T-cell (primary cell): ENCODE measurements around the gene ALB. TPM values are rescaled to one million over a fixed set of nuclear protein-coding genes. Genes with fewer than 3 reads are reported as not detected.
"Not testable (repeated sequence)": the region's sequence is repeated elsewhere in the genome, so short reads cannot be mapped to it uniquely, and the experiment has no call there.

Experiments
- ATAC-seq, 4 experiments: fragments of 200-7000 bp in 3 of 4; fragments of 150-1000 bp in 1 of 4; cut with Tn5 transposase; replicated peaks in 1 of 4; 1 replicate in 3 of 4; 2 replicates in 1 of 4; pipeline ENCODE4 v1.10.0; 2021; ENCODE audit warnings: moderate library complexity in 3 of 4, mild to moderate bottlenecking in 2 of 4, moderate number of reproducible peaks in 1 of 4
- CTCF ChIA-PET, 2 donors: fragments of 300-600 bp; sonication (Branson Sonifier 250); formaldehyde crosslinking; loops; one replicate each; lab custom pipeline; 2022; ENCODE audit warnings: antibody characterized with exemption in 2 of 2; lab: Charles Lee
- POLR2A ChIA-PET, 2 donors: fragments of 300-600 bp; sonication (Branson Sonifier 250); formaldehyde crosslinking; loops; one replicate each; lab custom pipeline; 2022; ENCODE audit warnings: antibody characterized with exemption in 2 of 2; lab: Charles Lee
- DNase-seq, 35 experiments: peaks; one replicate each; pipeline versions ENCODE4 v3.0.0 to v3.0.0-alpha.2; 2013 to 2023
- H3K27ac ChIP-seq: one replicate; pipeline ENCODE4 v1.5.1; 2013; ENCODE audit warnings: low read length
- H3K27me3 ChIP-seq, 2 experiments: replicated peaks in 1 of 2; 1 replicate in 1 of 2; 2 replicates in 1 of 2; pipeline versions ENCODE4 v1.6.1 to v1.7.0; 2013; ENCODE audit warnings: low read length in 1 of 2, mixed read lengths in 1 of 2; ENCODE audit not compliant: control insufficient read depth in 2 of 2, insufficient read depth in 2 of 2; ENCODE audit errors: extremely low read depth in 1 of 2
- H3K36me3 ChIP-seq, 2 donors: 1 replicate in 1 of 2; 2 replicates in 1 of 2; pipeline versions ENCODE4 v1.6.1 to v1.7.0; 2013; ENCODE audit warnings: low read length in 1 of 2; ENCODE audit not compliant: control insufficient read depth in 2 of 2, insufficient read depth in 1 of 2; ENCODE audit errors: extremely low read depth in 1 of 2
- H3K4me1 ChIP-seq, 2 experiments: 1 replicate in 1 of 2; 2 replicates in 1 of 2; pipeline versions ENCODE4 v1.6.1 to v1.7.0; 2013; ENCODE audit warnings: low read length in 2 of 2, mixed read lengths in 1 of 2; ENCODE audit not compliant: insufficient read depth in 2 of 2, control insufficient read depth in 1 of 2; ENCODE audit errors: extremely low read depth in 1 of 2
- H3K4me3 ChIP-seq, 2 donors: 1 replicate in 1 of 2; 2 replicates in 1 of 2; pipeline versions ENCODE4 v1.5.1 to v1.7.0; 2013; ENCODE audit warnings: mild to moderate bottlenecking in 2 of 2, low read length in 1 of 2, moderate library complexity in 1 of 2; ENCODE audit not compliant: control insufficient read depth in 1 of 2; ENCODE audit errors: extremely low read depth in 1 of 2
- H3K9me3 ChIP-seq: 2 replicates; pipeline ENCODE4 v1.7.0; 2013
- H3K27ac Mint-ChIP-seq, 2 donors: one replicate each; pipeline ENCODE4 v1.8.0; 2020 to 2021; ENCODE audit warnings: mild to moderate bottlenecking in 2 of 2, mixed read lengths in 2 of 2
- H3K27me3 Mint-ChIP-seq, 2 donors: one replicate each; pipeline ENCODE4 v1.8.0; 2021 to 2022; ENCODE audit warnings: mixed read lengths in 2 of 2
- H3K36me3 Mint-ChIP-seq: one replicate; pipeline ENCODE4 v1.8.0; 2021; ENCODE audit warnings: mixed read lengths
- H3K4me1 Mint-ChIP-seq, 3 donors: one replicate each; pipeline ENCODE4 v1.8.0; 2020 to 2022; ENCODE audit warnings: mixed read lengths in 3 of 3, mild to moderate bottlenecking in 1 of 3
- H3K4me3 Mint-ChIP-seq, 3 donors: one replicate each; pipeline ENCODE4 v1.8.0; 2020 to 2022; ENCODE audit warnings: mild to moderate bottlenecking in 3 of 3, mixed read lengths in 3 of 3, moderate library complexity in 3 of 3
- H3K9me3 Mint-ChIP-seq, 3 donors: one replicate each; pipeline ENCODE4 v1.8.0; 2020 to 2022; ENCODE audit warnings: mixed read lengths in 3 of 3
- WGBS: methylation state at CpG from one replicate; pipeline ENCODE4 v1.1.5; 2013; ENCODE audit warnings: missing lambda C conversion rate; ENCODE audit not compliant: insufficient coverage; 5-methylcytosine and 5-hydroxymethylcytosine counted together
- total RNA-seq, 35 experiments: library from RNA in 6 of 35; stranded (reverse) in 6 of 35; fragments of 120-200 nt in 1 of 35; gene quantifications; one replicate each; pipeline versions ENCODE4 v1.2.1 to v1.2.4 and lab custom pipeline; 2013 to 2026

The ALB gene
- total RNA-seq, 5 donors from 2014 or later (not counting 1 experiment from before 2014, with no cell fraction given), result 30.4 to 58.6 (median 33.6) TPM; not detected in 2

- Histone ChIP-seq H3K27ac (no peak overlapping the region), H3K4me3 (no peak overlapping the region), H3K4me1 (no peaks in the 10 kb centered on the region), H3K9me3 (no peaks in the 10 kb centered on the region), H3K27me3 (no peaks in the 10 kb centered on the region), H3K36me3 (no peaks in the 10 kb centered on the region)
- H3K36me3 Mint-ChIP-seq, result no peaks in the 10 kb centered on the region
- no peaks in the 10 kb centered on the region for H3K4me1 Mint-ChIP-seq
- no peak overlapping the region for H3K27ac Mint-ChIP-seq
- H3K9me3 Mint-ChIP-seq, result no peaks in the 10 kb centered on the region
- DNase-seq (no peak), ATAC-seq (no peak)
- peaks cover 0 to 5% of the 10 kb centered on the region in 2 donors for H3K27me3 Mint-ChIP-seq
- H3K4me3 Mint-ChIP-seq, result no peak overlapping the region
- ChIA-PET POLR2A (no interaction called here), CTCF (no interaction called here)
- WGBS, result no CpG with 5 or more reads among the region's 5 CpGs
Observed at GRCh38 chr4:73378887-73379286, 25.2 kb upstream of the ALB start.

DNA sequence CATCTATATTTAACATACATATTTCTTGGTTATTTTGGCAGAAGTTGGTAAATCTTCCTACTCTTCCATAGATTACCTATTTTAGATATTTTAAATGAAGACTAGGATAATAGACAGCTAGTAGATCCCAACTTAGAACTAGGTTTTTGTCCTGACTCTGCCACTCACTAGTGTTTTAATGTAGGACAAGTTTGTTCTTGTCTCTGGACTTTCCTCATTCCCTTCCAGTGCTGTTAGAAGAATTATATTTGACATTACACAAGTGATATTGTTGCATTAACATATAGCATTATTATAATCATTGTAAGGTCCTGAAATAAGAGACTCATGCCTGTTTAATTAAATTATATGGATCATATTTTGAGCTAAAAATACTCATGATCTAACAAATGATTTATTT, 24.1 kb upstream of the ALB start:
- no peak overlapping the region for H3K27ac ChIP-seq
- no peak for ATAC-seq
- H3K27me3 Mint-ChIP-seq, result peaks cover 0 to 2% of the 10 kb centered on the region in 2 donors
- POLR2A ChIA-PET, result no interaction called here
- H3K27ac Mint-ChIP-seq, result no peak overlapping the region
- CTCF ChIA-PET, result no interaction called here
- H3K4me1 ChIP-seq, result no peaks in the 10 kb centered on the region
- H3K4me3 ChIP-seq, result no peak overlapping the region
- no peaks in the 10 kb centered on the region for H3K9me3 ChIP-seq
- no peaks in the 10 kb centered on the region for H3K9me3 Mint-ChIP-seq
- H3K4me1 Mint-ChIP-seq, result no peaks in the 10 kb centered on the region
- no peaks in the 10 kb centered on the region for H3K36me3 Mint-ChIP-seq
- H3K36me3 ChIP-seq, result no peaks in the 10 kb centered on the region
- no peaks in the 10 kb centered on the region for H3K27me3 ChIP-seq
- H3K4me3 Mint-ChIP-seq, result no peak overlapping the region
- no peak for DNase-seq

- Mint-ChIP-seq H3K36me3 (no peaks in the 10 kb centered on the region), H3K4me3 (no peak overlapping the region), H3K27ac (no peak overlapping the region), H3K27me3 (no peaks in the 10 kb centered on the region), H3K9me3 (peaks cover 2 to 7% (median 2%) of the 10 kb centered on the region in 3 donors), H3K4me1 (no peaks in the 10 kb centered on the region)
- WGBS, result no CpG with 5 or more reads among the region's 1 CpG
- ChIA-PET CTCF (no interaction called here), POLR2A (no interaction called here)
- DNase-seq, result no peak
- Histone ChIP-seq H3K27me3 (no peaks in the 10 kb centered on the region), H3K36me3 (no peaks in the 10 kb centered on the region), H3K4me3 (no peak overlapping the region), H3K9me3 (no peaks in the 10 kb centered on the region), H3K27ac (no peak overlapping the region), H3K4me1 (no peaks in the 10 kb centered on the region)
- ATAC-seq, result no peak
Observed at GRCh38 chr4:73381214-73381613, 22.9 kb upstream of the ALB start.

GRCh38 chr4:73383452-73383851, 20.6 kb upstream of the ALB start:
- Mint-ChIP-seq H3K36me3 (no peaks in the 10 kb centered on the region), H3K4me1 (no peaks in the 10 kb centered on the region), H3K27ac (no peak overlapping the region), H3K9me3 (peaks cover 7 to 8% (median 7%) of the 10 kb centered on the region in 3 donors), H3K27me3 (no peaks in the 10 kb centered on the region), H3K4me3 (no peak overlapping the region)
- Histone ChIP-seq H3K4me3 (no peak overlapping the region), H3K4me1 (no peaks in the 10 kb centered on the region), H3K27ac (no peak overlapping the region), H3K27me3 (no peaks in the 10 kb centered on the region), H3K9me3 (no peaks in the 10 kb centered on the region), H3K36me3 (no peaks in the 10 kb centered on the region)
- 79% methylated on average over 3 of the region's 3 CpGs for WGBS
- POLR2A ChIA-PET, result no interaction called here
- CTCF ChIA-PET, result no interaction called here
- ATAC-seq (no peak), DNase-seq (no peak)

DNA sequence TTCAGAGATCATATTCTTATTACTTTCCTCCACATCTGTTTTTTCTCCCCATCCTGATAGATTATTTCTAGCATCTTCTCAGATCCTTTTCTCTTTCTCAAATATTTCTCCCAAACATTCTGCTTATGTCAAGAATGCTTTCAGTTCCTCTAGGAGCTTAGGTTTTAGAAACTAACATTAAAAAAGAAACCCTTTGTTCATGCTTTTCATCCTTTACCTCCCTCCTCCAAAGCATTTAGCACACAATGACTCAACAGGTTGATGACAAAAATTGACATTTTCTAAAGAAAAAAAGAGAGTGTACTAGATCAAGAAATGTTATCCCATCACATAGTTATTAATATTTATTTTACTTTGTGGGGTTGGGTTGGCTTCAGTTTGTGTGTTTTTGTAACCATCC, 16.5 kb upstream of the ALB start:
- CTCF ChIA-PET, result no interaction called here
- no peaks in the 10 kb centered on the region for H3K36me3 Mint-ChIP-seq
- H3K4me3 Mint-ChIP-seq, result no peak overlapping the region
- no peak for DNase-seq
- H3K36me3 ChIP-seq, result no peaks in the 10 kb centered on the region
- no peaks in the 10 kb centered on the region for H3K27me3 ChIP-seq
- H3K27me3 Mint-ChIP-seq, result peaks cover 0 to 5% of the 10 kb centered on the region in 2 donors
- H3K4me1 ChIP-seq, result no peaks in the 10 kb centered on the region
- H3K4me1 Mint-ChIP-seq, result no peaks in the 10 kb centered on the region
- H3K27ac Mint-ChIP-seq, result no peak overlapping the region
- H3K9me3 ChIP-seq, result no peaks in the 10 kb centered on the region
- peaks cover 7 to 8% (median 7%) of the 10 kb centered on the region in 3 donors for H3K9me3 Mint-ChIP-seq
- ATAC-seq, result no peak
- H3K4me3 ChIP-seq, result no peak overlapping the region
- H3K27ac ChIP-seq, result no peak overlapping the region
- POLR2A ChIA-PET, result no interaction called here

- no CpG with 5 or more reads among the region's 1 CpG for WGBS
- H3K9me3 ChIP-seq, result no peaks in the 10 kb centered on the region
- no peaks in the 10 kb centered on the region for H3K36me3 ChIP-seq
- no peaks in the 10 kb centered on the region for H3K27me3 ChIP-seq
- H3K27ac ChIP-seq, result no peak overlapping the region
- H3K4me1 Mint-ChIP-seq, result no peaks in the 10 kb centered on the region
- H3K36me3 Mint-ChIP-seq, result no peaks in the 10 kb centered on the region
- peaks cover 7 to 8% (median 7%) of the 10 kb centered on the region in 3 donors for H3K9me3 Mint-ChIP-seq
- DNase-seq (no peak), ATAC-seq (no peak)
- no peak overlapping the region for H3K4me3 ChIP-seq
- ChIA-PET POLR2A (no interaction called here), CTCF (no interaction called here)
- H3K4me3 Mint-ChIP-seq, result no peak overlapping the region
- H3K4me1 ChIP-seq, result no peaks in the 10 kb centered on the region
- peaks cover 0 to 5% of the 10 kb centered on the region in 2 donors for H3K27me3 Mint-ChIP-seq
- H3K27ac Mint-ChIP-seq, result no peak overlapping the region
Observed at GRCh38 chr4:73388887-73389286, 15.2 kb upstream of the ALB start.

DNA sequence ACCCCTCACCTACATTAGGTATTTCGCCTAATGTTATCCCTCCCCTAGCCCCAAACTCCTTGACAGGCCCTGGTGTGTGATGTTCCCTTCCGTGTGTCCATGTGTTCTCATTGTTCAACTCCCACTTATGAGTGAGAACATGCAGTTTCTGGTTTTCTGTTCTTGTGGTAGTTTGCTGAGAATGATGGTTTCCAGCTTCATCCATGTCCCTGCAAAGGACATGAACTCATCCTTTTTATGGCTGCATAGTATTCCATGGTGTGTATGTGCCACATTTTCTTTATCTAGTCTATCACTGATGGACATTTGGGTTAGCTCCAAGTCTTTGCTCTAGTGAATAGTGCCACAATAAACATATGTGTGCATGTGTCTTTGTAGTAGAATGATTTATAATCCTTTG, 14.4 kb upstream of the ALB start:
- DNase-seq, H3K4me1 ChIP-seq, ATAC-seq, H3K9me3 Mint-ChIP-seq, H3K27me3 ChIP-seq, CTCF ChIA-PET, H3K27me3 Mint-ChIP-seq, H3K4me1 Mint-ChIP-seq, H3K27ac Mint-ChIP-seq, H3K4me3 ChIP-seq, H3K9me3 ChIP-seq, POLR2A ChIA-PET, H3K27ac ChIP-seq, H3K4me3 Mint-ChIP-seq, H3K36me3 ChIP-seq, H3K36me3 Mint-ChIP-seq: not testable (repeated sequence)
- WGBS, result no CpG with 5 or more reads among the region's 2 CpGs
